Measurements from ENCODE around the gene HOXA10. TPM values are rescaled to one million over a fixed set of nuclear protein-coding genes. Genes with fewer than 3 reads are reported as not detected.

The HOXA10 gene
- total RNA-seq, 1 experiment from 2014 or later, result 26.4 TPM

- no peak for DNase-seq (ENCODE audit: low spot score)
These were observed 27.5 kb downstream of the HOXA10 start for GRCh38 chr7:27146491-27147198.

- no peak for DNase-seq (ENCODE audit: low spot score)
These were observed 28.2 kb downstream of the HOXA10 start for GRCh38 chr7:27145914-27146412.

GRCh38 chr7:27145165-27145913, 28.8 kb downstream of the HOXA10 start:
- no peak for DNase-seq (ENCODE audit: low spot score)

GRCh38 chr7:27144781-27145164, 29.3 kb downstream of the HOXA10 start:
- no peak for DNase-seq (ENCODE audit: low spot score)

- no peak for DNase-seq (ENCODE audit: low spot score)
These were observed 30.0 kb downstream of the HOXA10 start for GRCh38 chr7:27143950-27144780.

- peak; percentile 91 for DNase-seq (ENCODE audit: low spot score)
These were observed 30.8 kb downstream of the HOXA10 start, which contains the start of gene HOXA5 for GRCh38 chr7:27143023-27143949. Gene HOXA5, minus strand, starts transcription at chr7:27143681. Its CDS starts 74 bp downstream, at chr7:27143607.

- no peak for DNase-seq (ENCODE audit: low spot score)
These were observed 31.5 kb downstream of the HOXA10 start for GRCh38 chr7:27142580-27143022.

GRCh38 chr7:27141923-27142579, 32.1 kb downstream of the HOXA10 start:
- no peak for DNase-seq (ENCODE audit: low spot score)

GRCh38 chr7:27141137-27141922, 32.8 kb downstream of the HOXA10 start:
- DNase-seq (ENCODE audit: low spot score), result no peak

- DNase-seq (ENCODE audit: low spot score), result no peak
These were observed 33.8 kb downstream of the HOXA10 start for GRCh38 chr7:27140126-27140857.

- DNase-seq (ENCODE audit: low spot score), result no peak
These were observed 34.6 kb downstream of the HOXA10 start for GRCh38 chr7:27139334-27140125.

- DNase-seq (ENCODE audit: low spot score), result no peak
These were observed 35.2 kb downstream of the HOXA10 start for GRCh38 chr7:27138985-27139333.

- DNase-seq (ENCODE audit: low spot score), result no peak
These were observed 35.6 kb downstream of the HOXA10 start for GRCh38 chr7:27138472-27138871.

GRCh38 chr7:27137640-27138315, 36.3 kb downstream of the HOXA10 start:
- no peak for DNase-seq (ENCODE audit: low spot score)

- DNase-seq (ENCODE audit: low spot score), result peak; percentile 69
These were observed 39.7 kb downstream of the HOXA10 start for GRCh38 chr7:27134392-27134791.

- DNase-seq (ENCODE audit: low spot score), result no peak
These were observed 40.5 kb downstream of the HOXA10 start for GRCh38 chr7:27133409-27134231.

- no peak for DNase-seq (ENCODE audit: low spot score)
These were observed 41.1 kb downstream of the HOXA10 start for GRCh38 chr7:27132978-27133377.

Measured in A172 (cell line).